Upper lobe of left lung (tissue), 4 donors: ENCODE measurements around the gene TMEM74B.

ENCODE experiments used
- POLR2A ChIP-seq, 4 donors: fragments of 450-650 bp; IDR thresholded peaks; one replicate each; pipeline ENCODE4 v1.5.1; 2016 to 2017; ENCODE audit warnings: antibody characterized with exemption in 4 of 4, mild to moderate bottlenecking in 2 of 4
- TF ChIP-seq, protein P1 (sequence below), 6 experiments: fragments of 450-650 bp in 4 of 6; fragments of 200-600 bp in 2 of 6; sonication (generic) in 2 of 6; IDR thresholded peaks; one replicate each; pipeline ENCODE4 v1.5.1; 2016 to 2019; ENCODE audit warnings: antibody characterized with exemption in 6 of 6

DNA sequence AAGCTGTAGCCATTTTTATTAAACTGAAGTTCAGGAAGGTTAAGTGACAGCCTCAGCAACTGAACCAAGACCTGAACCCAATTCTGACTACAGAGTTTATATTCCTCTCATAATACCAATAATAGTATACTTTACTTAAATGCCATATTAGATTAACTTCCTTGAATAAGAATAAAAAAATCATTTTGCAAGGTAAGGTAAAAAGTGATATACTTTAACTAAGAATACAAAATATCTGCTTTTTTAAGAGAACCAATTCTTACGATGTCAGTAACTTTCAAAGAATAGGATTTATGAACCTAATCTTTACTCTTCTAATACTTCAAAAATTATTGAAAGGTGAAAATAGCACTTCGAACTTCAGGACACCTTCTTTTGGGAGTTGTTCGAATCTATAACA lies 44.8 kb upstream of the TMEM74B start:
- TF ChIP-seq POLR2A (IDR thresholded peaks at IDR 0.05): no peak
- TF ChIP-seq, protein P1, sequence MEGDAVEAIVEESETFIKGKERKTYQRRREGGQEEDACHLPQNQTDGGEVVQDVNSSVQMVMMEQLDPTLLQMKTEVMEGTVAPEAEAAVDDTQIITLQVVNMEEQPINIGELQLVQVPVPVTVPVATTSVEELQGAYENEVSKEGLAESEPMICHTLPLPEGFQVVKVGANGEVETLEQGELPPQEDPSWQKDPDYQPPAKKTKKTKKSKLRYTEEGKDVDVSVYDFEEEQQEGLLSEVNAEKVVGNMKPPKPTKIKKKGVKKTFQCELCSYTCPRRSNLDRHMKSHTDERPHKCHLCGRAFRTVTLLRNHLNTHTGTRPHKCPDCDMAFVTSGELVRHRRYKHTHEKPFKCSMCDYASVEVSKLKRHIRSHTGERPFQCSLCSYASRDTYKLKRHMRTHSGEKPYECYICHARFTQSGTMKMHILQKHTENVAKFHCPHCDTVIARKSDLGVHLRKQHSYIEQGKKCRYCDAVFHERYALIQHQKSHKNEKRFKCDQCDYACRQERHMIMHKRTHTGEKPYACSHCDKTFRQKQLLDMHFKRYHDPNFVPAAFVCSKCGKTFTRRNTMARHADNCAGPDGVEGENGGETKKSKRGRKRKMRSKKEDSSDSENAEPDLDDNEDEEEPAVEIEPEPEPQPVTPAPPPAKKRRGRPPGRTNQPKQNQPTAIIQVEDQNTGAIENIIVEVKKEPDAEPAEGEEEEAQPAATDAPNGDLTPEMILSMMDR (IDR thresholded peaks at IDR 0.05): no peak
